Measurements from ENCODE around the gene NRAS.

DNA sequence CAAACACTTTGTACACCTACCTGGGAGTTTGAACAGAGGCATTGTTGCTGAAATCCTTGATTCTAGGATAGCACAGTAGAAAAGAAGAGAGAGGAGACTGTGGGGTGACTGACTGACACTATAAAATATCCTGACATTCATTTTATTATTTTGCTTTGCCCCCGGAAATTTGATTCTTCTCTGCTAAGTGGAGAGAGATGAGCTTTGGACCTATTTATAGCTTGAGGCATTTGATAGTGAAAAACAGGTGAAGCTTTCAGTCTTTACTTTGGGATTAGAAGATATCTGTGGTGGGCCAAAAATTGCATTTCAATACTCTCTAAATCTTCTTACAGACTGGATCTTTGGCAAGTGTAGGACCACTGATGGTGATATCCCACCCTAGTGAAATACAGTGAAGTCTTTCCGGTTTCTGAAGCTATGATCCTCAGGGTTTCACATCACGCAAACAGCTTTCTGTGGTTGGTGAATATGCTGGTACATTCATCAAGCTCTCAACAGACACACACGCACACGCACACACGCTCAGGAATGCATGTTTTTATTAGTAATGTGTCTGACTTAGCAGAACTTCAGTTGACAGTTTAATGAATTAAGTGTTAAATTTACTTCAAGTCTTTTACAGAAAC is 21.0 kb downstream of the NRAS start, which contains the start of gene AMPD1:
- TF ChIP-seq EZH2 (IDR thresholded peaks at IDR 0.05; ENCODE audit: borderline replicate concordance, low read depth, low read length, severe bottlenecking), result no peak
- TF ChIP-seq, protein P1, sequence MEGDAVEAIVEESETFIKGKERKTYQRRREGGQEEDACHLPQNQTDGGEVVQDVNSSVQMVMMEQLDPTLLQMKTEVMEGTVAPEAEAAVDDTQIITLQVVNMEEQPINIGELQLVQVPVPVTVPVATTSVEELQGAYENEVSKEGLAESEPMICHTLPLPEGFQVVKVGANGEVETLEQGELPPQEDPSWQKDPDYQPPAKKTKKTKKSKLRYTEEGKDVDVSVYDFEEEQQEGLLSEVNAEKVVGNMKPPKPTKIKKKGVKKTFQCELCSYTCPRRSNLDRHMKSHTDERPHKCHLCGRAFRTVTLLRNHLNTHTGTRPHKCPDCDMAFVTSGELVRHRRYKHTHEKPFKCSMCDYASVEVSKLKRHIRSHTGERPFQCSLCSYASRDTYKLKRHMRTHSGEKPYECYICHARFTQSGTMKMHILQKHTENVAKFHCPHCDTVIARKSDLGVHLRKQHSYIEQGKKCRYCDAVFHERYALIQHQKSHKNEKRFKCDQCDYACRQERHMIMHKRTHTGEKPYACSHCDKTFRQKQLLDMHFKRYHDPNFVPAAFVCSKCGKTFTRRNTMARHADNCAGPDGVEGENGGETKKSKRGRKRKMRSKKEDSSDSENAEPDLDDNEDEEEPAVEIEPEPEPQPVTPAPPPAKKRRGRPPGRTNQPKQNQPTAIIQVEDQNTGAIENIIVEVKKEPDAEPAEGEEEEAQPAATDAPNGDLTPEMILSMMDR (IDR thresholded peaks at IDR 0.05; ENCODE audit: borderline replicate concordance, extremely low read depth, low read length, poor library complexity, severe bottlenecking), result no peak

Measured in DND-41 (cell line).